Epithelial cell of proximal tubule (primary cell): Measurements from ENCODE around the gene C4orf17. TPM values are rescaled to one million over a fixed set of nuclear protein-coding genes. Genes with fewer than 3 reads are reported as not detected.
"Not testable (repeated sequence)": the region's sequence is repeated elsewhere in the genome, so short reads cannot be mapped to it uniquely, and the experiment has no call there.

Source experiments
- DNase-seq: peaks from one replicate; pipeline ENCODE4 v3.0.0-alpha.2; 2011; ENCODE audit warnings: low read depth
- H3K4me3 ChIP-seq: 2 replicates; pipeline ENCODE4 v1.5.1; 2011; ENCODE audit warnings: low read depth, mild to moderate bottlenecking, low read length
- total RNA-seq: library from RNA; depleted of rRNA; stranded (reverse); fragments of >200 nt; gene quantifications from 2 replicates; pipeline ENCODE4 v1.2.3, GENCODE V29; 2015
- TF ChIP-seq, protein P1 (sequence below): conservative IDR thresholded peaks from 2 replicates; pipeline ENCODE4 v1.5.1; 2012; ENCODE audit warnings: low read depth, mild to moderate bottlenecking, low read length

The C4orf17 gene
- total RNA-seq, 1 donor from 2014 or later: not detected

DNA sequence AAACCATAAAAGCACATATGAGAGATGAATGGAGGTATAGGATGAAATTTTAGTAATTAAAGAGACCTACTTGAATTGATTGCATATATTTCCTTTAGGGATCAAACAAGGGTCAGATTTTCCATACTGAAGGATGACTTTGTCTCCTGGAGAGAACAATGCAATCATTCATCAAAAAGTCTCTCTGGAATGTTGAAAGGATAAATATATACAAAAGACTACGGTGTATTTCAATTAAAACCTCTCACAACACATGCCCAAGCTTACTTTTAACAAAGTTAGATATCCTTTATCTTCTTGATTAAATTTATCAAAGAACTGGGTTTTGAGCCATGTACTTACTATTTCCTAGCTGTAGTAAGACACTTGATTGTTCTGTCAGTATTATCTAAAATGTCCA lies 38.9 kb upstream of the C4orf17 start:
- DNase-seq: no peak
- TF ChIP-seq, protein P1, sequence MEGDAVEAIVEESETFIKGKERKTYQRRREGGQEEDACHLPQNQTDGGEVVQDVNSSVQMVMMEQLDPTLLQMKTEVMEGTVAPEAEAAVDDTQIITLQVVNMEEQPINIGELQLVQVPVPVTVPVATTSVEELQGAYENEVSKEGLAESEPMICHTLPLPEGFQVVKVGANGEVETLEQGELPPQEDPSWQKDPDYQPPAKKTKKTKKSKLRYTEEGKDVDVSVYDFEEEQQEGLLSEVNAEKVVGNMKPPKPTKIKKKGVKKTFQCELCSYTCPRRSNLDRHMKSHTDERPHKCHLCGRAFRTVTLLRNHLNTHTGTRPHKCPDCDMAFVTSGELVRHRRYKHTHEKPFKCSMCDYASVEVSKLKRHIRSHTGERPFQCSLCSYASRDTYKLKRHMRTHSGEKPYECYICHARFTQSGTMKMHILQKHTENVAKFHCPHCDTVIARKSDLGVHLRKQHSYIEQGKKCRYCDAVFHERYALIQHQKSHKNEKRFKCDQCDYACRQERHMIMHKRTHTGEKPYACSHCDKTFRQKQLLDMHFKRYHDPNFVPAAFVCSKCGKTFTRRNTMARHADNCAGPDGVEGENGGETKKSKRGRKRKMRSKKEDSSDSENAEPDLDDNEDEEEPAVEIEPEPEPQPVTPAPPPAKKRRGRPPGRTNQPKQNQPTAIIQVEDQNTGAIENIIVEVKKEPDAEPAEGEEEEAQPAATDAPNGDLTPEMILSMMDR: no peak
- no peak overlapping the region for H3K4me3 ChIP-seq

DNA sequence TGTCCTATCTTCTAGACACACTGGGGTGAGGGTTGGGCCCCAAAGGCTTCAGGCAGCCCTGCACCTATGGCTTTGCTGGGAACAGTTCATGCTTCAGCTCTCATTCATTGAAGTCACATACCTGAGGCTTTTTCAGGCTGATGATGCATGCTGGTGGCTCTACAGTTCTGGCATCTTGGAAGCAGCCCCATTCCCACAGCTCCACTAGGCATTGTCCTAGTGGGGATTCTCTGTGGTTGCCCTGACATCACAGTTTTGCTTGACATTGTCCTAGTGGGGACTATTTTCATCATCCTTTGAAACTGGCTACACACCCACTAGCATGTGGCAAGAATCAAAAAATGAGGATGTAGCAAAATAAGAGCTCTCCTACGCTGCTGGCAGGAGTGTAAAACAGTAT lies 37.7 kb upstream of the C4orf17 start:
- TF ChIP-seq, protein P1: no peak
- H3K4me3 ChIP-seq: no peak overlapping the region
- DNase-seq: peak; percentile 50

DNA sequence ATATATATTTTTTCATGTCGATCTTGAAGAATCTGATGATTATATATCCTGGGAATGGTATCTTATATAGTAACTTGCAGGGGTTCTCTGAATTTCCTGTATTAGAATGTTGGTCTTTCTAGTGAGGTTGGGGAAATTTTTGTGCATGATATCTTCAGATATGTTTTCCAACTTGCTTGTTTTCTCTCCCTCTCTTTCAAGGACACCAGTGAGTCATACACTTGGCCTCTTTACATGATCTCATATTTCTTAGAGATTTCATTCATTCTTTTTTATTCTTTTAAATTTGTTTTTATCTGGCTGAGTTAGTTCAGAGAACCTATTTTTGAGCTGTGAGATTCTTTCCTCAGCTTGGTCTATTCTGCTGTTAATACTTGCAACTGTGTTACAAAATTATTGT lies 27.2 kb upstream of the C4orf17 start:
- TF ChIP-seq, protein P1: no peak
- H3K4me3 ChIP-seq: no peak overlapping the region
- no peak for DNase-seq

DNA sequence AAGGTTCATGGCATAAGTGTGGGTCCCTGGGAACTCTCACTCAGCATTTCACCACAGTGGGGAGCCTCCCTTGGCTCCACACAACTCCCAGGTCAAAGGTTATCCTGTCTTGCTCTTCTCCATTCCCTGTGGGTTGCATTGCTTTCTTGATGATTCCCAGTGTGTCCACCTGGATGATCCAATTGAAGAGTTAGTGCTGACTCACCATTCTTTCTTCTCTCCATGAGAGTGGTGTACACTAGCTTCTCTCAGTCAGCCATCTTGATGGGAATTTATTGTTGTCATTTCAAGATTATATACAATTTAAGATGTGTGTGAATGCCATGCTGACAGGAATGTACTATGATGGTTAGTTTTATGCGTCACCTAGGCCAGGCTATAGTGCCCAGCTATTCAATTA lies 25.6 kb upstream of the C4orf17 start:
- no peak overlapping the region for H3K4me3 ChIP-seq
- TF ChIP-seq, protein P1: no peak
- no peak for DNase-seq

DNA sequence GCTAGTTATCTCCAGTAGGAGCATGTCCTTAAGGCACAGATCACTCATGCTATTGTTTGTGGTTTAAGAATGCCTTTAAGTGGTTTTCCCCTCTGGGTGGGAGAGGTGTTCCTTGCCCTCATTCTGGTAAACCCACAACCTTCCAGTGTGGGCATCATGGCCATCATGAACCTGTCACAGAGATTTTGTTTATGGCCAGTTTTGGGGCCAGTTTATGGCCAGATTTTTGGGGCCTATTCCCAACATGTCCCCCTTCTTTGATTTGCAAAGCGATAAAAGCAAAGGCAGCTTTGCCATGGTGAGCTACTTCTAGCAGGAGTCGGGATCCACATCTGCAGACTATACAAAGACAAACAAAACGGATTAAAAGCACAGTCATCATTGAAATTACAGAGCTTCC lies 24.2 kb upstream of the C4orf17 start:
- not testable (repeated sequence) for H3K4me3 ChIP-seq, DNase-seq

DNA sequence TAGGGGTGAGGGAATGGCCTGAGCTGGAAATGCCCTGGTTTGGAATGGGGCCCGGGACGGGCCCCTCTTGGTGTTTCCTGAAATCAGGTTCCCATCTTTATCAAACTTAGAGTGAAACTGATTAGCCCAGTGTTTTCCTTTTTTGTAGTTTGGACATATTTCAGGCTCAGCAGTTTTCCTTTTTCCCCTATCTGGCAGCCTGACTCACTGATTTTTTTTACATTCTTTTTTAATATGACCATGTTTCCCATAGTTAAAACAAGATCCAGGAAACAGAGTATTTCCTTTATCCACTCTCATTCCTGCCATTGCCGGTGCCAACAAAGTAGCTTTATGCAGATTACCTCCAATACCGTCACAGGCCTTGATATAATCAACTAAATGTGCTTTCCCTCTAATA lies 20.5 kb upstream of the C4orf17 start:
- TF ChIP-seq, protein P1: no peak
- no peak overlapping the region for H3K4me3 ChIP-seq
- no peak for DNase-seq

DNA sequence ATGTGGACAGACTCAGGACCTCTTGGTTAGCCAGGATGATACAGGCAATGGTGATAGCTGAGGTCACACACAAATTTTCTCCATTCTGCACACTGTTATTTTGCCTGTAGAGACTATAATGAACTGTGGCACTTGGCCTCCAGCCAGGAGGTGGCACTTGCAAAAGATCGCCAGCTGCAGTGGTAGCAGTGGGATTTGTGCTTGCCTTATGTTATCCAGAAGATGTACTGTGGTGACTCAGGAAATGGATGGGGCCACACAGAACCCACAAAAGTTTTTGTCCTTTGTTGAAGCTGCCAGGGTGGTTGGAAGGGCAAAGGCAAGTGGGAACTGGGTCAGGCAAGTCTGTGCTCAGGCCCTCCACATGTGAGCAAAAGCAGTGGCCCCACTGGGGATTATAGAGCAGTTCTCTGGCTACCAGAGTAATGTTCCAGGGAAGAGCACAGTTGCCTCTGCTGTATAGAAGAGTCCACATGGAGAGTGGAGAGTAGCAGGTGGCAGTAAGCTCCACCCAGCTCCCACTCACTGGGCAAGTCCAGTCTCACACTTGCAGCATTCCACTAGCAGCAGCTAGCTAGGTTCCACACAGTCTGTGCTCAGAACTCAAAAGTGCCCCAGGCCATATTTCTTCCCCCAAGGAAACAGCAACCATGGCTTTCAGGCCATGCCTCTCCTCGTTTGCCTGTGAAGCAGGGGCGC lies 5.9 kb upstream of the C4orf17 start:
- TF ChIP-seq, protein P1: no peak
- DNase-seq: no peak
- no peak overlapping the region for H3K4me3 ChIP-seq
